Measurements from ENCODE around the gene DDTL. TPM values are rescaled to one million over a fixed set of nuclear protein-coding genes. Genes with fewer than 3 reads are reported as not detected.

The DDTL gene
- total RNA-seq, 1 experiment from 2014 or later, result not detected

DNA sequence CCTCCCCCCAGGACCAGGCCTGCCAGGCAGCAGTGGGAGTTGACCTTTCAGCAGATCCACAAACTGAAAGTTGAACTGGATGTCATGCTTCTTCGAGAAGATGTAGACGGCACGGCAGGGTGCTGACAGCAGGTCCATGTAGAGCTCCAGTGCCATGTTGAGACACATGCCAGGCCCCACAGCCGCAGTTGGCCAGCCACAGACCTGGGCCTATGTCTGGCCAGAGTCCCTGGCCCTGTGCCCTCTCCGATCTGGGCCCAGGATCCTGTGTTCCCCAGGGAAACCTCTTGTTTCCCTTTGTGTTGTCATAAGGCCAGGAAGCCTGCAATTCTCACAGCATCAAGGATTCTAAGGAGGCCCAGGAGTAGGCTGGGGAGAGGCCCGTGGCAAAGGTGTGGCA is 38.5 kb downstream of the DDTL start, which contains the start of gene GSTT4:
Gene GSTT4 (minus strand): TSS at position 253 of the 400 bp plus-strand sequence. CDS start 97 bp downstream, at position 156.
- no peaks in the 10 kb centered on the region for H3K36me3 ChIP-seq (ENCODE audit: control insufficient read depth, insufficient read depth, low read length)
- H3K9me3 ChIP-seq (ENCODE audit: control insufficient read depth, insufficient read depth, low read depth, low read length), result no peaks in the 10 kb centered on the region
- no peak within 1 kb of the TSS for H3K27ac ChIP-seq (ENCODE audit: low read length)
- in situ Hi-C loops (cut with HindIII; ENCODE audit: low pct_unique_long_range_greater_than_20kb, low sequenced_read_pairs) (no loop called here), intact Hi-C loops (cut with micrococcal nuclease; ENCODE audit: unreplicated experiment) (no loop called here)
- CTCF ChIA-PET, result no interaction called here
- TF ChIP-seq, protein P1, sequence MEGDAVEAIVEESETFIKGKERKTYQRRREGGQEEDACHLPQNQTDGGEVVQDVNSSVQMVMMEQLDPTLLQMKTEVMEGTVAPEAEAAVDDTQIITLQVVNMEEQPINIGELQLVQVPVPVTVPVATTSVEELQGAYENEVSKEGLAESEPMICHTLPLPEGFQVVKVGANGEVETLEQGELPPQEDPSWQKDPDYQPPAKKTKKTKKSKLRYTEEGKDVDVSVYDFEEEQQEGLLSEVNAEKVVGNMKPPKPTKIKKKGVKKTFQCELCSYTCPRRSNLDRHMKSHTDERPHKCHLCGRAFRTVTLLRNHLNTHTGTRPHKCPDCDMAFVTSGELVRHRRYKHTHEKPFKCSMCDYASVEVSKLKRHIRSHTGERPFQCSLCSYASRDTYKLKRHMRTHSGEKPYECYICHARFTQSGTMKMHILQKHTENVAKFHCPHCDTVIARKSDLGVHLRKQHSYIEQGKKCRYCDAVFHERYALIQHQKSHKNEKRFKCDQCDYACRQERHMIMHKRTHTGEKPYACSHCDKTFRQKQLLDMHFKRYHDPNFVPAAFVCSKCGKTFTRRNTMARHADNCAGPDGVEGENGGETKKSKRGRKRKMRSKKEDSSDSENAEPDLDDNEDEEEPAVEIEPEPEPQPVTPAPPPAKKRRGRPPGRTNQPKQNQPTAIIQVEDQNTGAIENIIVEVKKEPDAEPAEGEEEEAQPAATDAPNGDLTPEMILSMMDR (IDR thresholded peaks at IDR 0.05), result no peak
- TF ChIP-seq POLR2AphosphoS5 (IDR thresholded peaks at IDR 0.05; ENCODE audit: low read depth, low read length) (no peak), SIN3A (IDR thresholded peaks at IDR 0.05; ENCODE audit: borderline replicate concordance, insufficient read depth, low read depth, low read length) (no peak), TCF7L2 (IDR thresholded peaks at IDR 0.05; ENCODE audit: low read depth, low read length) (no peak)
- TF ChIP-seq, protein P2, sequence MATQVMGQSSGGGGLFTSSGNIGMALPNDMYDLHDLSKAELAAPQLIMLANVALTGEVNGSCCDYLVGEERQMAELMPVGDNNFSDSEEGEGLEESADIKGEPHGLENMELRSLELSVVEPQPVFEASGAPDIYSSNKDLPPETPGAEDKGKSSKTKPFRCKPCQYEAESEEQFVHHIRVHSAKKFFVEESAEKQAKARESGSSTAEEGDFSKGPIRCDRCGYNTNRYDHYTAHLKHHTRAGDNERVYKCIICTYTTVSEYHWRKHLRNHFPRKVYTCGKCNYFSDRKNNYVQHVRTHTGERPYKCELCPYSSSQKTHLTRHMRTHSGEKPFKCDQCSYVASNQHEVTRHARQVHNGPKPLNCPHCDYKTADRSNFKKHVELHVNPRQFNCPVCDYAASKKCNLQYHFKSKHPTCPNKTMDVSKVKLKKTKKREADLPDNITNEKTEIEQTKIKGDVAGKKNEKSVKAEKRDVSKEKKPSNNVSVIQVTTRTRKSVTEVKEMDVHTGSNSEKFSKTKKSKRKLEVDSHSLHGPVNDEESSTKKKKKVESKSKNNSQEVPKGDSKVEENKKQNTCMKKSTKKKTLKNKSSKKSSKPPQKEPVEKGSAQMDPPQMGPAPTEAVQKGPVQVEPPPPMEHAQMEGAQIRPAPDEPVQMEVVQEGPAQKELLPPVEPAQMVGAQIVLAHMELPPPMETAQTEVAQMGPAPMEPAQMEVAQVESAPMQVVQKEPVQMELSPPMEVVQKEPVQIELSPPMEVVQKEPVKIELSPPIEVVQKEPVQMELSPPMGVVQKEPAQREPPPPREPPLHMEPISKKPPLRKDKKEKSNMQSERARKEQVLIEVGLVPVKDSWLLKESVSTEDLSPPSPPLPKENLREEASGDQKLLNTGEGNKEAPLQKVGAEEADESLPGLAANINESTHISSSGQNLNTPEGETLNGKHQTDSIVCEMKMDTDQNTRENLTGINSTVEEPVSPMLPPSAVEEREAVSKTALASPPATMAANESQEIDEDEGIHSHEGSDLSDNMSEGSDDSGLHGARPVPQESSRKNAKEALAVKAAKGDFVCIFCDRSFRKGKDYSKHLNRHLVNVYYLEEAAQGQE (IDR thresholded peaks at IDR 0.05; ENCODE audit: insufficient read depth in 1 of 2, low read depth in 2 of 2, low read length in 1 of 2), result no peak
- DNase-seq (ENCODE audit: low read depth, low spot score) (no peak), ATAC-seq (no peak)
- POLR2A ChIA-PET, result no interaction called here
- no peak within 1 kb of the TSS for H3K4me3 ChIP-seq (ENCODE audit: low read depth in 2 of 2, low read length in 2 of 2)
- no peaks in the 10 kb centered on the region for H3K27me3 ChIP-seq (ENCODE audit: control insufficient read depth, insufficient read depth, low read length)
- no TSS peak for BruUV-seq (replicated peaks)
- no peaks in the 10 kb centered on the region for H3K4me1 ChIP-seq (ENCODE audit: control insufficient read depth, insufficient read depth, low read length)

DNA sequence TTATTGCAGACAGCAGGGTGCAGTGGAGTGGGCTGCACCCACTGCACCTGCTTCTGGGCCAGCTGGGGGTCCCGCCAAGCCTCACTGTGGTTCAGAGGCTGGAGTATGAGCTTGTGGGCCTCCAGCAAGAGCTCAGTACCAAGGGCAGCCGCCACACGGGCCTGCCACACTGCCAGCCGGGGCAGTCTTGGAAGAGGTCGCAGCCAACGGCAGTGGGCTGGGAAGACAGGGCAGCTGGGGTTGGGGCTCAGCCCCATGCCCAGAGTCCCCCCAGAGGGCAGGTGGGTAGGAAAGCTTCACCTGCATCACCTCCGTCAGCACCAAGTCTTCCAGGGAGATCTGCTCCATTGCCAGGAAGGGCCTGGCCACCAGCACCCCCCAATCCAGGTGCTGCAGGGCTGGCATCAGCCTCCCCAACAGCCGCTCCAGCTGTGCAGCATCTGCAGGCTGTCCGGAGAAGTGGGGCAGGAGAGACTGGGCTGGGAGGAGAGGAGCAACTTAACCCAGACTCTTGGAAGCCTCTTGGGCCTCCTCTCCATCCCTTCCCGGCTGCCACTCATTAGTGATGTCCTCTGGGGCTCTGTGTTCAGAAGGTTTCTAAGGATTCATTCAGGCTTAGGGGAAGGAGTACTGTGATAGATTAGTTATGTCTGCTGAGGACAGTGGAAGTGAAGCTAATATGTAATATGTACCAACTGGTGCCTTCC is 39.7 kb downstream of the DDTL start:
- Histone ChIP-seq H3K9me3 (ENCODE audit: control insufficient read depth, insufficient read depth, low read depth, low read length) (no peaks in the 10 kb centered on the region), H3K27ac (ENCODE audit: low read length) (no peak overlapping the region), H3K36me3 (ENCODE audit: control insufficient read depth, insufficient read depth, low read length) (no peaks in the 10 kb centered on the region), H3K4me3 (ENCODE audit: low read depth in 2 of 2, low read length in 2 of 2) (no peak overlapping the region), H3K27me3 (ENCODE audit: control insufficient read depth, insufficient read depth, low read length) (no peaks in the 10 kb centered on the region), H3K4me1 (ENCODE audit: control insufficient read depth, insufficient read depth, low read length) (no peaks in the 10 kb centered on the region)
- no peak for DNase-seq (ENCODE audit: low read depth, low spot score)
- no TSS peak for BruUV-seq (replicated peaks)
- ChIA-PET CTCF (no interaction called here), POLR2A (interaction anchor here (0.6 kb wide), 1 partner anchor 118 kb away, joined by 10 read pairs; no protein-coding TSS in a partner anchor)
- no peak for TF ChIP-seq SIN3A (IDR thresholded peaks at IDR 0.05; ENCODE audit: borderline replicate concordance, insufficient read depth, low read depth, low read length)
- TF ChIP-seq, protein P1 (IDR thresholded peaks at IDR 0.05), result no peak
- TF ChIP-seq, protein P2 (IDR thresholded peaks at IDR 0.05; ENCODE audit: insufficient read depth in 1 of 2, low read depth in 2 of 2, low read length in 1 of 2), result no peak
- TF ChIP-seq POLR2AphosphoS5 (IDR thresholded peaks at IDR 0.05; ENCODE audit: low read depth, low read length), result no peak
- TF ChIP-seq TCF7L2 (IDR thresholded peaks at IDR 0.05; ENCODE audit: low read depth, low read length), result no peak
- intact Hi-C loops (cut with micrococcal nuclease; ENCODE audit: unreplicated experiment), result no loop called here
- ATAC-seq, result no peak
- in situ Hi-C loops (cut with HindIII; ENCODE audit: low pct_unique_long_range_greater_than_20kb, low sequenced_read_pairs), result no loop called here

All from Panc1 (cell line).